GM19240 (cell line): Measurements from ENCODE around the gene C20orf202.
"Not testable (repeated sequence)": the region's sequence is repeated elsewhere in the genome, so short reads cannot be mapped to it uniquely, and the experiment has no call there.

Source experiments
- DNase-seq: peaks from one replicate; pipeline ENCODE4 v3.0.0; 2011; ENCODE audit warnings: low spot score; ENCODE audit not compliant: insufficient read length

Gene C20orf202

DNA sequence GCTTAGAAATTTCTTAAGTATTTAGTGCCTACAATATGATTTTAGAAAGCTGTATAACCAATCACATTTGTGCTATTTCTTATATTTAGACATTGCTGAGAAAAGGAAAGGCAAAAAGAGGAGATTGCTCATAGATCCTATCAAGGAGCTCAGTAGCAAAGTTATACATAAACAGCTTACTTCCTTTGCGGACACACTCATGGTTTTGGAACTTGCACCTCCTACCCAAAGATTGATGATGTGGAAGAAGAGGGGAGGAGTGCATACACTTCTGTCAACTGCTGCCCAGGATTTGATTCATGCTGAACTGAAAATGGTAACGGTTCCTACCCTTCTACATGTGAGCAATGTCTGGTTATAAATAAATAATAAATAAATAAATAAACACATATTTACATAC lies 39.3 kb downstream of the C20orf202 start:
- no peak for DNase-seq

DNA sequence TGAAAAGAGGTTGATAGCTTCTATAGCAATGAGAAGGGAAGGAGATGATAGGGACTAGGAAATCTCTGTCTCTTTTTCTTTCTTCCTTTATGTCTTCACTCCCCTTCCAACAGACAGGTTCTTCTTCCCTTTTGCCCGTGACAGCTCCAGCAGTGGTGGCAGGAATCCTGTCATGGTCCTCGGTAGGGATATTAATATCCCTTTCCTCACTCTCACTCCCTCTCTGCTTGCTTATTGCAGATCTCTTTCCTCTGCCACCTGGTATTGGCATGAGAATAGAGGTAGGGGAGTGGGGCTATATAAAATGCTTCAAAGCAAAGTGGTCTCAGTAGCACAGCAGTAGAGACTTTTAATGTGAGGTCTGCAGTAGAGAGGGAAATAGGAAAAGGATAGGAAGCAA lies 42.3 kb downstream of the C20orf202 start:
- no peak for DNase-seq

DNA sequence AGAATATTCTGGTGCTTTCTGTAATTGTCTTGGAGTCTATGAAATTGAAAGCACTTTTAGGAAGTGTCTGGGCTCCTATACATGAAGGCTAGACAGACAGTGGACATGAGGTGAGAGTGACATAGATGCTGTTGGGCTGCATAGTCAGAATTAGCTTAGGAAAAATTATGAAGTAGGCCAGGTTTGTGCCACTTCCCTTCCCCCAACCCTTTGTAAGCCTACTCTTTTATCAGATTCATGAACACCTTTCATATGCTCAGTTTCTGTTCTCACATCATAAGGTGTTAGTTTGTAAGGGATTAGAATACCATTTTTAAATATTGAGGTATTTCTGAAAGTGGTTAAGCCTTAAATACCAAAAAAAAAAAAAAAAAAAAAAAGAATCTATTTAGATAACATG lies 44.4 kb downstream of the C20orf202 start:
- no peak for DNase-seq

GRCh38 chr20:1250282-1250681 lies 47.0 kb downstream of the C20orf202 start:
- not testable (repeated sequence) for DNase-seq

- no peak for DNase-seq
Measured at GRCh38 chr20:1252416-1252815, 49.2 kb downstream of the C20orf202 start.

DNA sequence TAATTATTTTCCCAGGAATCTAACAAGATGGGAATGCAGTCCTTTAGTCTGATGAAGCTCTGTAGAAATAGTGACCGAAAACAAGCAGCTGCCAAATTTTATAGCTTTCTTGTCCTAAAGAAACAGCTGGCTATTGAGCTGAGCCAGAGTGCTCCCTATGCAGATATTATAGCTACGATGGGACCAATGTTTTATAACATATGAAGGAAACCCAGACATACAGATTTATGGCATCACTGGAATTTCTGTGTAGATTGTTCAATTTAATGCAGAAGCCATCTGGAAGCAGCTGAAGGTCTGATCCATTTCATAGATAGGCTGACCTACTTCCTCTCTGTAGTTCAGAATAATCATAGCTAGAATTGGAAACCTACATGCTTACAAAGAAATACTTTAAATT lies 51.0 kb downstream of the C20orf202 start:
- no peak for DNase-seq

- DNase-seq, result no peak
Measured at GRCh38 chr20:1255675-1256074, 52.4 kb downstream of the C20orf202 start.
